SHP77 (cell line): ENCODE data around the gene TP53I11.

Experiments
- DNase-seq, 2 experiments: peaks; one replicate each; lab custom pipeline; 2025; lab: John Stamatoyannopoulos, UW

The TP53I11 gene

DNA sequence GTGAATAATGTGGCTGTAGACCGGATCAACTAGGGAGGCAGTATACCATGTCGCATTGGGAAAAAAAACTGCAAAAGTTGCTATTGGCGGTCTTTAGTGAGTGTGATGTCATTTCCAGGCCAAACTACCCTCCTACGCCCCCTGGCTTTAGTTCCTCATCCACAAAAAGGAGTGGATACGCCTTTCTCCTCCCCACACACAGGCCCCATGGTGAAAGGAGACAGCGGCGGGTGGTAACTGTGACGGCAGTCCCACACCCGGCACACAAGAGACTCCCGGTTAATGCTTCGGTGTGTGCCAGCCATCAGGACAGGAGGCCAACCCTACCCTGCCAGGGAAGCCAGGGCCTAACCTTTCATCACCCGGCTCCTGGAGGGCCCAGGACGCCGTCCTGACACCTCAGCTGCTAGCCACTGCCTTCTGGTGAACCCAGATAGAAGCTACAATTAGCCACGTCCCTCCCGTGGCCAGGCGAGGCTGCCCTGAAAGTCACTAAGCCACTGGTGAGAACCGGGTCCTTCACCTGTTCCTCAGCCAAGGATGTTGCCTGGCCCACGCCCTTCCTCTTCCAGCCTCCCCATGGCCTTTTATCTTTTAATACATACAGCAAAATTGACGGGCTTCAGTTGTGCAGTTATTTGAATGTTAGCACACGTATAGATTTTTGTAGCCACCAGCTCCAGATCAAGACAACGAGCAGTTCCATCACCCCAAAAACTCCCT lies 10.8 kb downstream of the TP53I11 start:
- no peak for DNase-seq

DNA sequence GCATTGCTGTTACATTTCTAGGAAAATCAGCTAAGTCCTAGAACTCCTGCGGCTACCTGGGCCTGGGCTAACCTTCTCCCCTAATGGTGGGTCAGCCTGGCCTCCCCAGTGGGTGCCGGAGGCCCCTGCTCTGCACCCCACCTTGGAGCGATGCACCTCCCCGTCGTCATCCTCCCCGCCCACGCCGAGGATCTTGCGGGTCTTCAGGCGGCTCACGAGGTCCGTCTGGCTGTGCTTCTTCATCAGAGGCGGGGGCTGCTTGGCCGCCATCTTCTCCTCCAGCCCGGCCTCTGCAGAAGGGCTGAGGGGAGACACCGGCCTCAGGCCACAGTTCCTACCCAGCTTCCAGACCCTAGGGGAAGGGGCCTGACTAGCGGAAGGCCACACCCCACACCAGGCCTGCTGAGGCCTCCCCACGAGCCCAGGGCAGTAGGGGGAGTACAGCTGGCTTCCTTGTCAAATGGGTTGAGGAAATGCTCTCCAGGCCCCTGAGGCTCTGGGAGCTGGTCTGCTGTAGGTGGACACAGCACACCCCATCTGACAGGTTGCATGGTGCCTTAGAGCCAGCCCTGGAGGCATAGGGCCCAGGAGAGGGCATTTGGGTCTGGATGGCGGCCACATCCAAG lies 12.5 kb downstream of the TP53I11 start:
- DNase-seq = no peak

DNA sequence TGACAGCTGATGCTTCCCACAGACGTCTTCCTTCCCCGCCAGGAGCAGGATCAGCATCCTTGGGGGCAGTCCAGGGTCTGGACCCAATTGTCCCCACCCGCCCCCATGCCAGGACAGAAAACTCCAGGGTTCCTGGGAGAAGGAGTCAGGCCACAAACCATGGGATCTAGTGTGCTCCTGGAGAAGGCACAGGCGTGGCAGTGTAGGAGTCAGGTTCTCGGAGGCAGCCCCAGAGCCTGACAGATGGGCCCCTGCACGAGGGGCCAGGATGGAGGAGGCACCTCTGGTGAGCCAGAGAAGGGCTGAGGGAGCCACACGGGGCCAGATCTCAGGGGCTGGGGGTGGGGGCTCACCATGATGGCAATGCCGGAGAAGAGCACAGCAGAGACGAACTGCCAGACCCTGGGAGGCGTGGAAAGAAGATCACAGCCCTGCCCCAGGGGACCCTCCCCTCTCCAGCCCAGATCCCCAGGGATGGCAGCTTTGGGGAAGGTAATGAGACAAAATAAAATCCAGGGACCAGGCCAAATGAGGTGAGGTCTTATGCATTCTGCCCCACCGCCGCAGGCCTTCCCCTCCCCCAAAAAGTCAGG lies 13.6 kb downstream of the TP53I11 start:
- DNase-seq = no peak

DNA sequence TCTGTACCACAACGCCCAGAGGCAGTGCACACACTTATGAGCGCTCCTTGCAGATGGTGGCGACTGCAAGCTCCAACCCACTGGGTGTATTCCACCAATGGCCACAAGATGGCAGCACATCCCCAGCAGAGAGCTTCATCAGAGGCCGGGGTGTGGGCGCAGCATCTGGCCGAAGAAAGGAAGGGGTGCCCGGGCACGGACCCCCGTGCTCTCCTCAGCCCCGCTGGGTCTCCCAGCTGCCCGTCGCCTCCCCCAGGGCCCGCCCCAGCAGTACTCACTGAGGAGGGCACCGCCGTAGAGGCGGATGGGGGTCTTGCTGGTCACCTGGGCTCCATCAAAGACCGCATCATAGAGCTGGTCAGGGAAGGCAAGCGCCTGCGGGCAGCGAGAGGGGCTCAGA lies 14.2 kb downstream of the TP53I11 start:
- peak; percentile 57 to 66 for DNase-seq

DNA sequence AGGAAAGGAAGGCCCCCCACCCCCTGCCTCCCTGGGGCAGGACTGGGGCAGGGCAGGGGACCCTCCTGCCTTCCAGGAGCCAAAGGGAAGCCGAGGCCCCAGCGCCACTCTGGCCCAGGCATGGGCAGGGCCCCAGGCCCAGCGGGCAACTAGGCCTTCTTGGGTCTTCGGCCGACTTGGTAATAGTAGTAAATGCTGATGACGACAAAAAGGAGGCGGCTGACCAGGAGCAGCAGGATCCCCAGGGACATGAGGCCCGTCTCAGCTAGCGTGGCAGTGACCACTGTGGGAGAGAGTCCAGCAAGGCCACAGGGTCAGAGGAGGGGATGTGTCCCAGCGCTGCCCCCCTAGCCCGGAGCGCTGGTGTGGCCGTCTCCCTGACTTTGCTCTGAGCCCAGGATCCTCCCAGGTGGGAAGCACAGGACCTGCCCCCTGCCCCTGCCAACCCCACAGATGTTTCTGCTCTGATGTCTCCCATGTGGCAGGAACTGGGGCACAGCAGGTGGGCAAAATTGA lies 15.9 kb downstream of the TP53I11 start:
- no peak for DNase-seq

DNA sequence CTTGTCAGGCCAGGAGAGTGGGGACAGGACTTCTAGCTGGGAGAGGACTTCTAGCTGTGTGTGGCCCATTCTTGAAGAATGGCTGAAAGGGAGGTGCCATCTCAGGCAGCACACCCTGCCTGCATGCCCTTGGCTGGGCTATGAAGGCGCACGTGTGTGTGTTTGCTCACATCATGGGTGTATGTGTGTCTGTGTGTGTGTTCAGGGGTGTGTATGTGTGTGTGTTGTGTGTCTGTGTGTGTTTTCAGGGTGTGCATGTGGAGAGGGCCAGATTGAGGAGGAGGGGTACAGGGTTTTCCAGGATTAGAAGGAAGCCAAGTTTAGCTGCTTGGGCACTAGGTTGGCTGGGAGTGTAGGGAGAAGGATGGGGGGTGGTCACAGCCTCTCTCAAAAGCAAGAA lies 16.6 kb downstream of the TP53I11 start:
- DNase-seq = no peak

DNA sequence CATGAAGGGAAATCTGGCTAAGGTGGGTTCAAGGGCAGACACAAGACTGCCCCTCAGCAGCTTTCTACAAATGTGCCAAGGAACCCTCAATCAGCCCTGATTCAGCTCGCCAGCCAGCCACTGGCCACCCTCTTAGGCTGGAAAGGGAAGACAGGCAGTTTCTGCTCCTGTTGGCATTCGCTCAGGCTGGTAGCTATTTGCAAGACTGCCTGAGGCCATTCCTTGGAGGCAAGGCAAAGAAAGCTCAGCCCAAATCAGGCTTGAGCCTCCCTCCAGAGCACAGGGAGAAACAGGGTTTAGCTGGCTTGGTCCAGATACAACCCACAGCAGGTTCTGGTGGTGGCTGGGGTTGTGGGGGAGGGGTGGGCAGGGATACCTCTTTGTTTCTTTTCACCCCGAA lies 19.2 kb downstream of the TP53I11 start:
- DNase-seq = no peak

DNA sequence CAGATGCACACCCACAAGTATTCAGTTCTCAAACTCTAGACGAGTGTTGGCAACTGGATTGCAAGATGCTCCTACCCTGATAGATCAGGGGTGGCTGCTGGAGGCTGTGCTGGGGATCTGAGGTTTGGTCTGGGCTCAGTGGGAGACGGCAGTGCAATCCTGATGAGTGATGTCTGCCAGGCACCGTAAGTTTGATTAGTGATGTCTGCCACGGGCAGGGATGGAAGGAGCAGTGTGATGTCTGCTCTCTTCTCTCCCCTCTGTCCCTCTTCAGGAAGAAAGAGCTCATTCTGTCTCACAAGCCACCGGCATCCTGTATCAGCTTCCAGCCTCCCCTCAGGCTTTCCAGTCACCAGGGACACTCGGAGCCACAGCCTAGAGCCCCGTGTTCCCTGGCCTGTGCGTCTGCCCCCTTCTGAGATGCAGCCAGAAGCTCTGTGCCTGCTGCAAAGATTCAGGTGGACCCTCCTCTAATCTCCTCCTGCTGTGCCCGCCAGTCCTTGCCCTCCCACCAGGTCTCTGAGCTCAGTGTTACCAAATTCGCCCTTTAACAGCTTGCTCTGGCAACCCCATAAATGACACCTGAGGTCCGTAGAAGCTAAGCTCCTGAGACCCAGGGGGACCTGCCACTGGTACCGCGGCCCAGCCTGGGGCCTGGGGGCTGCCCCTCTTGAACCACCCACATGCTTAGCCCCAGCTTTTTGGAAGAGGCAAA lies 19.9 kb downstream of the TP53I11 start:
- no peak for DNase-seq

DNA sequence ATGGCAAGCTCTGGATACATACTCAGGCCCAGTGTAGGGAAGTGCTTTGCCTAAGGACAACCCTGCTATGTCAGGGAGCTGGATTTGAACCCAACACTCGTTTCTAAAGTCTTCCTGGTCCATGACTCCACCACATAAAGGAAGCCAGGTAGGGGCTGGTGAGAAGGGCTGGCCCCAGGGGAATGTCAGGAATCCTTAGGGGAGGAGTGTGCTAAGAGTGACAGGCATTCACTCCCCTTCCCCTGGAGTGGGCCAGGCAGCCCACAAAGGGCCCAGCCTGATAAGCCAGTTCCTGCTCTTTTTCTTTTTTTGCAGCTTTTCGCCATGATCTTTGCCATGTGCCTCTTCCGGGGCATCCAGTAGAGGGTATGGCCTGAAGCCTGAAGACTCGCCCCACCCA lies 21.9 kb downstream of the TP53I11 start:
- DNase-seq = no peak

DNA sequence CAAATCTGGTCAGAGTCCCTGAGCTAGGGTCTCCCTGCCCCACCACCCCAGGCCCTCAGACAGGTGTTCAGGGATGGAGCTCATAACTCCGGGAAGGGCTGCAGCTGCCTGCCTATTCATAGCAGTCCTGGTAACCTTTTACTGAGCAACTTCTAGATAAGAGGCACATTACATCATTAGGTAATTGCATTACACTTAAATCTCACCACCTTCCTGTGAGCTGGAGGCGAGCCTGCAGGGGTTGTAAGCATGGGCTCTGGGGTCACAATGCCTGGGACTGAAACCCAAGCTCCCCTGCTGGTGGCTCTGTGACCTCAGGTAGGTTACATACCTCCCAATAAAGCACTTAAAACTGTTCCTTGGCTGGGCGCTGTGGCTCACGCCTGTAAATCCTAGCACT lies 22.5 kb downstream of the TP53I11 start:
- no peak for DNase-seq

DNA sequence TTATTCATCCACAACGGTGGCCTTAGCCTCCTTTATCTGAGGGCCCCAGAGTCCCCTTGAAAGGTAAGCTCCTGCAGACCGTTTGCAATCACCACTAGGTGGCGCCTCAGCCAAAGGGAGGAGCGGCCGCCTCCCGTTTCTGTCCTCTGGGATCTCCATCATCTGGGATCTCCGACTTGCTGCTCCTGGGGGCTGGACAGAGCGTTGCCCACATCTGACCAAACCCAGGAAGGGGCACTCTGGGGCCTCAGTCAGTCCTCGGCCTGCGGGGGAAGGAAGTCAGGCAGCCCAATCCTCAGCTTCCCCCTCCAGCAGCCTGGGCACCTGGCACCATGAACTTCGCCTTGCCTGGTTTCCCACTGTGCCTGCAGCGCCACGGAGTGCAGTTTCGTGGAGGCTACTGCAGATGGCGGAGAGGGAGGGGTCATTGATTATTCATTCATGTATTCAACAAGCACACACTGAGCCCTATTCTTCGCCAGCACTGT lies 23.5 kb downstream of the TP53I11 start:
- DNase-seq = peak; percentile 70 to 83

DNA sequence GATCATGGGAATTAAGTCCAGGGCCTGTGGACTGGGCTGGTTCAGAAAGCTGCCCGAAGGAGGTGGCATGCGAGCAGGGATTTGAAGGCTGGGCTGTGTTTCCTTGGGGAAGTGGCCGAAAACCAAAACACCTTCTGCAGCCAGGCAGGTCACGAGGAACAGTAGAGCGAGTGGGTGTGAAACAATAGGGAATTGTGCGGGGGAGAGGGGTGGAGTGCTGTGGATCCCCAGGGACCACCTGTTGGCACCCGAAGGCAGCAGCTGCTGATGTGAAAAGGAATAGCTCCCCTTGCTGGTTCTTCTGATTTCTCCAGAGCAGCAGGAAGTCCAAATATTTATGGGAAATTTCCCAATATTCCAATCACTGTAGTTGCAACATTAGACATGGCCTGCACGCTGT lies 24.6 kb downstream of the TP53I11 start:
- DNase-seq = no peak

DNA sequence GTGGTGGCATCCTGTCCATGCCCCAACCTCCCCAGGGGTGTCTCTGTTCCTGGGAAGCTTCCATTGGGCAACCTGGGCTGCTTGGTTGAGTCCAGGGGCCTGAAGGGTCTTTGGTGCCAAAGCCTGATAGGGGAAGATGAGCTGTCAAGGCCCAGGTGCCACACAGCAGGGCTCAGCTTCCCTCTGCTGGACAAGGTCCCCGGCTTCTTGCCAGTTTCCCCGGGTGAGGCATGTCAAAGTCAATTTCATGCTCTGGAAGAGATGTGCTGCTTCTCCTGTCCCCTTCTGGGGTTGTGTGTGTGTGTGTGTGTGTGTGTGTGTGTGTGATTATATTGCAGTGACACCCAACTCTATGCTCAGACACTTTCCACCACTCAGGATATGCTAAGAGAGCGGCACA lies 26.9 kb downstream of the TP53I11 start:
- DNase-seq = no peak

DNA sequence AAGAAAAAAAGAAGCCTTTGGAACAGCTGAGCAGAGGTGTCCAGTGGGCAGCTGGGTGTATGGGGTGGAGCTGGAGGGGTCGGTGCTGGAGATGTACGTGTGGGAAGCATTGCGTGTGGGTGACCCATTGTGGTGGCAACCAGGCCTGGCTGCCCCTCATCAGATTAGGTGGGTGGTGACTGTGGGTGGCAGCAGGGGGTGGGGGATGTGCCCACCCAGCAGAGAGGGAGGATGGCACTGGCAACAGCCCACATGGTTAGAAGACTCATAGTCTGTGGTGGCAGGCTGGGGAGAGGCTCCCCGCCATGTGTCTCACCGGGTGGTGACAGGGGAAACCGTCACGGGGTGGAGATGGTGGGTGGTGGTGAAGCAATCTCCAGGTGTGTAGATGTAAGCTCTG lies 27.6 kb downstream of the TP53I11 start:
- no peak for DNase-seq

DNA sequence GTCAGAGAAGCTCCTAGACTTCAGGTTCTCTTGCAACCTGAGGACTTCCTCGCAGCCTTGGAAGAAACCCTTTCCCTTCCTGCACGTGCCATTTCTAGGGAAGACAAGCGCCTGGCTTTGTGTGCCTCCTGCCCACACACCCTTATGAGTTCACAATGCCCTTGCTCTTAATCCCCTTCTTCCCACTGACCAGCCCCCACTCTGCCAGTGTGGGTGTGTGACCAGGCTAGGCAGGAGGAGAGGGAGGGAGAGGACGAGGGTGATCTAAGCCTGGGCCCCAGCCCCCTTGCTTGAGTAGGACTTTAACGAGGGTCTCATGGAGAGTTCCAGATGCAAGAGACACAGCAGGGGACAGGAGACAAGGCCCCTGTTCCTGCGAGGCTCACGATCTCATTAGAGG lies 30.2 kb downstream of the TP53I11 start:
- DNase-seq = no peak

DNA sequence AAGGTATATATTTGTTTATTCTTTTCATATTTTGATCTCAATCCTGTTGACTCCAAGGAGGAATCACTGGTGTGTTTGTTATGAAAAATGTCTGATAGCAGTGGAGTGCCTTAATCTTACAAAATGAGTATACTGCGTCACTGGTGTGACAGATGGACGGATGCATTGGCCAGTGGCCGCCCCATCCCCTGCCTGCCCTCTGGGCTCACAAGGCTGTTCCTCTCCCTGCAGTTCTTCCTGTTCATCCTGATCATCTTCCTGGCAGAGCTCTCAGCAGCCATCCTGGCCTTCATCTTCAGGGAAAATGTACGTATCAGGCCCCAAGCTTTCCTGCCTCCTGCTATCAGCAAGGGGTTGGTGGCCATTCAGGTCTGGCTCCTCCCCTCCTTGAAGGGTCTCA lies 32.9 kb downstream of the TP53I11 start:
- no peak for DNase-seq

DNA sequence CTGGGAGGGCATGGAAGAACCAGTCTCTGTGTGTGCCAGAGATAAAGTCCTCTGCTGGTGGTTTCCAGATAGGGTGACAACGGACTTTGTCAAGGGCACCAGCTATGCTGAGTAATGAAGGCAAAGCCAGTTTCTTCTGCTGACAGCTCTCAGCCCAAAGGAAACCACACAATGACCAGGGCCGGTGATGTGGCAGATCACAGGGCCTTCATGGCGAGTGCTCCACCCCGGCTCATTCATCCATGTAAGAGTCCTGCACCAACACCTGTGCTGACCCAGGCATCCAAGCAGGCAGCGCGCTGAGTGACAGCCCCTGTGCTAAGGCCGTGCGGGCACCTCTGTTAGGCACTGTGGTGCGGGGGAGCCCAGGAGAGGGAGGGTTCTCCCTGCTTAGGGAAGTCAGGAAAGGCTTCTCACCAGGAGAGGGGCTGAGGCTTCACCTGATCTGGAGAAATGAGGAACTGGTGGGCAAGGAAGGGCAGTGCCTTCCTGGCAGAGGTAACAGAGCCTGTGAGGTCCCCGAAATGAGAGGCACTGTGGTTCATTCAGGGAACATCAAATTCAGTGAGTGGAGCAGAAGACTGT lies 33.8 kb downstream of the TP53I11 start:
- no peak for DNase-seq

DNA sequence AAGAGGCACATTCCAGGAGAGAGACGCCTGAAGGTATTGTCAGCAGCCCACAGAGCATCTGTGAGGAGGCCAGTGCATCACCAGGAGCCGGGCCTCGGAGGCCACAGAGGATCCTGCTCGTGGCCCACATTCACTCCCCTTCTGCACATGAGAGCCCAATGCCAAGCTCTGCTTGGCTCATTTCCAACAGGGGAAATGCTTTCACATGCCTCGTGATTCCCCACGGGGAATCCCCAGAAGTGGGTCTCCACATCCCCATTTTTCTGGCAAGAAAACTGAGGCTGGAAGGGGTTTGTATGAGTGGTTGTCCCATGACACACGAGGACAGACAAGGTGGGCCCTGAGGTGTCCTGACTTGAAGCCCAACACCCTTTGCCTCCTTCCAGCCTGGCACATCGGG lies 34.4 kb downstream of the TP53I11 start:
- no peak for DNase-seq

DNA sequence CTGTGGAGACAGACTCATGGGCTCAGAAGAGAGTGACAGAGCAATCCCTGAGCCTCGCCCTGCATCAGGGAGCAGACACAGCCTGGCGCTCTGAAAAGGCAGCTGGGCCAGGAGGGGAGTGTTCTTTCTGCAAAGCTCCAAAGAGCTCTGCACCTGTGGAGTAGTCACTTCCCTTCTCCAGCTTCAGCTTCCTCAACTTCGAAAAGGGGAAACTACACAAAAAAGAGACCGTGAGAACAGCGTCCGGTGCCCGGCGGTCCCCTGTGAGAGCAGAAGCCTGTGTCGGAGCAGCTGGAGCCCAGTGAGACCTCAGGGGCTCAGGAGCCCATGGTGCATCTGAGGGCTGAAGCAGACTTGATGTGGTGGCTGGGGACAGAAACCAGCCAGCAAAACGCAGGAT lies 35.1 kb downstream of the TP53I11 start:
- no peak for DNase-seq

DNA sequence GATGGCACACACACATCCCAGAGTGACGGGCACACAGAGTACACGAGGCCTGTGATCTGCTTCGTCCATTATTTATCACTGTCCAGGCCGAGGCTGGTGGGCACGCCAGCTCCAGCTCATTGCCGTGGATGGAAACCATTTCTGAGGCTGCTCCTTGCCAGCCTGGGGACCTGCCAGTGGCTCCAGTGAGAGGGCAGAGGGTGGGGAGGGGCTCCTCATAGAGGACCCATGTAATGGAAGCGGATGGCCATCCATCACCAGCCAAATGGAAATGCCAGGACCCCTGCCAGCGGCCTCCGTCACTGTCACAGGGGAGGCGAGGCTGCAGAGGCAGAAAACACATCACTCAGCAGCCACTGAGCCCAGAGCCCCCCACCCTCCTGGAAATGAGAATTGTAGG lies 35.7 kb downstream of the TP53I11 start:
- DNase-seq = no peak

DNA sequence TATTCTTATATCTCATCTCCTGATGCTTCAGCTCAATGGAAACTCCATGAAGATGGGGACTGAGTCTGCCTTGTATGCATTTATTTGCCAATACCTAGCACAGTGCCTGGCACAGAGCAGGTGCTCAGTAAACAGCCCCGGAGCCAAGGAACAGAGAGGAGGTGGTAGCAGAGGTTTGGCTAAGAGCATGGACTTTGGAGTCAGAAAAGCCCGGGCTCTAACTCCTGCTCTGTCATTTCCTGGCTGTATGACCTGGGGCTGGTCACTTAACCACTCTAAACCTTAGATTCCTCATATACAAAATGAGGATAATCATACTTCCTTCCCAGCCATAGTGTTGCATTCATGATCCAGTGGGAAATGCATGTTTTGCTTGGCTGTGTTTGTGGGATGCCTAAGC lies 36.6 kb downstream of the TP53I11 start:
- no peak for DNase-seq

DNA sequence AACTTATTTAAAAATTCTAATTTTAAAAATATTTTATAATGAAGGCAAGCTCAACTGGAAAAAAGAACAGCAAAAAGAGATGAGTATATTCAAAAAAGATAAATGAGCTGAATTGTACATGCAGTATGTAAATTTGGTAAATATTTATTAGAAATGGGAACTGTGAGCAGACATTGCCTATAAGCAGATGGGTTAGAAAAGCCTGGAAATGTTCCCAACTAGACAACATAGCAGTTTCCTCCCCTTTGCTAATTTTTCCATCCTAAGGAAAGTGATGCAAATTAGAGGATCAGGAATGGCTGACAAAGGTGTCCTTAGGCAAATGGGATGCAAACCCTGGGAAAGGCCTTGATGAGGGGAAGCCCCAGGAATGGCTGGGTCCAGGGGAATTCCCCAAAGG lies 37.2 kb downstream of the TP53I11 start:
- DNase-seq = no peak
